A172 (cell line): Measurements from ENCODE around the gene FAM120A. TPM values are rescaled to one million over a fixed set of nuclear protein-coding genes. Genes with fewer than 3 reads are reported as not detected.

Source experiments
- DNase-seq: peaks from one replicate; pipeline ENCODE4 v3.0.0-alpha.2; 2015; ENCODE audit warnings: low spot score
- total RNA-seq: library from RNA; depleted of rRNA; stranded (reverse); fragments of >200 nt; shearing (Covaris generic); gene quantifications from 2 replicates; pipeline ENCODE4 v1.2.3, GENCODE V29; 2014

The FAM120A gene
- total RNA-seq, 1 experiment from 2014 or later = 65.1 TPM

GRCh38 chr9:93446073-93446472, 5.4 kb upstream of the FAM120A start:
- no peak for DNase-seq

GRCh38 chr9:93447655-93448054, 3.8 kb upstream of the FAM120A start:
- no peak for DNase-seq

GRCh38 chr9:93451849-93452709, 594 bp downstream of the FAM120A start:
- no peak for DNase-seq

GRCh38 chr9:93452710-93453046, 1.2 kb downstream of the FAM120A start:
- no peak for DNase-seq

- peak; percentile 88 for DNase-seq
These were observed 1.8 kb downstream of the FAM120A start, which contains the start of gene FAM120AOS for GRCh38 chr9:93453047-93453914. Gene FAM120AOS (minus strand): TSS chr9:93453581. CDS start chr9:93452709, 872 bp downstream.

- DNase-seq = no peak
These were observed 4.5 kb downstream of the FAM120A start for GRCh38 chr9:93456022-93456421.

GRCh38 chr9:93456504-93456903, 5.0 kb downstream of the FAM120A start:
- DNase-seq = no peak

GRCh38 chr9:93457006-93457405, 5.5 kb downstream of the FAM120A start:
- no peak for DNase-seq

GRCh38 chr9:93458712-93459111, 7.2 kb downstream of the FAM120A start:
- DNase-seq = no peak

- no peak for DNase-seq
These were observed 8.0 kb downstream of the FAM120A start for GRCh38 chr9:93459432-93459847.

- DNase-seq = no peak
These were observed 9.4 kb downstream of the FAM120A start for GRCh38 chr9:93460689-93461413.

GRCh38 chr9:93461414-93461743, 9.9 kb downstream of the FAM120A start:
- no peak for DNase-seq

- DNase-seq = no peak
These were observed 10.3 kb downstream of the FAM120A start for GRCh38 chr9:93461821-93462220.

- no peak for DNase-seq
These were observed 12.3 kb downstream of the FAM120A start for GRCh38 chr9:93463638-93464248.

- no peak for DNase-seq
These were observed 12.9 kb downstream of the FAM120A start for GRCh38 chr9:93464395-93464794.

GRCh38 chr9:93464876-93465275, 13.4 kb downstream of the FAM120A start:
- DNase-seq = no peak

- DNase-seq = no peak
These were observed 14.4 kb downstream of the FAM120A start for GRCh38 chr9:93465855-93466254.

GRCh38 chr9:93466416-93467061, 15.1 kb downstream of the FAM120A start:
- no peak for DNase-seq

- DNase-seq = peak; percentile 3
These were observed 15.6 kb downstream of the FAM120A start for GRCh38 chr9:93467062-93467416.

GRCh38 chr9:93467462-93467861, 16.0 kb downstream of the FAM120A start:
- DNase-seq = no peak

GRCh38 chr9:93468763-93469456, 17.4 kb downstream of the FAM120A start:
- DNase-seq = no peak
